GM12874 (cell line): ENCODE measurements around the gene CACNA1B.

ENCODE experiments used
- TF ChIP-seq, protein P1 (sequence below): IDR thresholded peaks from 2 replicates; pipeline ENCODE4 v1.5.1; 2011; ENCODE audit warnings: low read depth, mild to moderate bottlenecking, control low read depth, low read length, moderate library complexity; ENCODE audit not compliant: insufficient read depth

CACNA1B gene

DNA sequence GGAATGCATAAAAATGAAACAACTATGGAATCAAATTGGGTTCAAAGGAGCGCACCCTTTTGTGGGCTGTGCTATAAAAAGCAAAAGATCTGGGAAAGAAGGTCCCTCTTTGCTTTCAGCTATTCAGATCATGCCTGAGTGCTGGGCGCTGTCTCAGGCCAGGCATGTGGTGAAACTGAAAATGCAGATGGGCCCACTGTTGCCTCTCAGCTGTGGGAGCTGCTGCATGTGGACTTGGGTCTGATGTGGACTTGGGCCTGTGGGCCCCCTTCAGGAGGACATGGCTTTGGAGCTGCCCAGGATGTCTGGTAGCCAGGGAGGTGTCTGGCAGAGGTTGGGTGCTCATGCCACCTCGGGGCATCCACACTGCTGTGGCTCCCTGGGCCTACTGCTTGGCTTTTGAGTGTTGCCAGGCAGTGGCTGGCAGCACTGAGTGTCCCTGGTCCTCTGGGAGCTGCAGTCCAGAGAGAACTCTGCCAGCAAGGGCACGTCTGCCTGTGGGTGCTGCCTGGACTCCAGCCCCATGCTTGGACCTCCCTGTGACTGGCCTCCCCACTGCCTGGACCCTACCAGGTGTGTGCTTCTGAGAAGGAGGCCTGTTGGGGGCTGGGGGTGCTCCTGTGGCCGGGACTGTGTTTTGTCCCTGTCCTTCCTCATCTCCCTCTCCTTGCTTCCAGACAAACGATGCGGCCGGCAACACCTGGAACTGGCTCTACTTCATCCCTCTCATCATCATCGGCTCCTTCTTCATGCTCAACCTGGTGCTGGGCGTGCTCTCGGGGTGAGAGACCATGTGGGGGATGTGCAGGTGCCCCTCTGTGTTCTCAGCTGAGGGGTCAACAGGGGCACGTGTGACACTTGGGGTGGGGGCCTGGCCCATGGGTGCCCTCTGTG, 74.3 kb downstream of the CACNA1B start:
- TF ChIP-seq, protein P1, sequence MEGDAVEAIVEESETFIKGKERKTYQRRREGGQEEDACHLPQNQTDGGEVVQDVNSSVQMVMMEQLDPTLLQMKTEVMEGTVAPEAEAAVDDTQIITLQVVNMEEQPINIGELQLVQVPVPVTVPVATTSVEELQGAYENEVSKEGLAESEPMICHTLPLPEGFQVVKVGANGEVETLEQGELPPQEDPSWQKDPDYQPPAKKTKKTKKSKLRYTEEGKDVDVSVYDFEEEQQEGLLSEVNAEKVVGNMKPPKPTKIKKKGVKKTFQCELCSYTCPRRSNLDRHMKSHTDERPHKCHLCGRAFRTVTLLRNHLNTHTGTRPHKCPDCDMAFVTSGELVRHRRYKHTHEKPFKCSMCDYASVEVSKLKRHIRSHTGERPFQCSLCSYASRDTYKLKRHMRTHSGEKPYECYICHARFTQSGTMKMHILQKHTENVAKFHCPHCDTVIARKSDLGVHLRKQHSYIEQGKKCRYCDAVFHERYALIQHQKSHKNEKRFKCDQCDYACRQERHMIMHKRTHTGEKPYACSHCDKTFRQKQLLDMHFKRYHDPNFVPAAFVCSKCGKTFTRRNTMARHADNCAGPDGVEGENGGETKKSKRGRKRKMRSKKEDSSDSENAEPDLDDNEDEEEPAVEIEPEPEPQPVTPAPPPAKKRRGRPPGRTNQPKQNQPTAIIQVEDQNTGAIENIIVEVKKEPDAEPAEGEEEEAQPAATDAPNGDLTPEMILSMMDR, result no peak

DNA sequence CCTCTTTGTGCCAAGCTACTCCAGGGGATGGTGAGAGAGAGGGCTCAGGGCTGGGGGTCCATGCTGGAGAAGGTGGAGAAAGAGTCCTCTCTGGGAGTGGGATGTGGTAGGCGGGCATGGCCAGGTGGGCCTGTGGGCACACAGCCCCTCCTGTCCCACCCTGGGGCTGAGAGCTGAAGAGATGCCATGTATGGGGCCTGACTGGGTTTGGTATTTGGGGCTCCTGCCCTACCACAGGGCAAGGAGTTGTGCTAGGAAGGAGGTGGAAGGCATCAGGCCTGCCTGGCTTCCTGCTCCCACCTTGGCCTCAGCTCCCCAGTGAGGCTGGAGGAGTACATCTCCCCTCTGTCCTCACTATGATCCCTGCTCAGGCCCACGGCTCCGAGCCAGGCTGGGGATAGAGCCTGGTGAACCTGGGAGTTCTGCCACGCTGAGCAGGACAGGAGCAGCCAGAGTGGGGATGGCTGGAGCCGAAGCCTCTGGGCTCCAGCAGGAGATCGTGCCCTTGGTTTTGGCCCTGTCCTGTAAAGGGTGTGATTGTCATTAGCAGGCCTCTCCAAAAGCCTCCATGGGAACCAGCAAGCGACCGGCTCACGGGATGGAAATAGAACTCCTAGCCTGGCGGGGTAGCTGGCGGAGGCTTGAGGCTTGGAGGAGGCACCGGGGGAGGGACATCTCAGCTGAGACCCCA, 75.5 kb downstream of the CACNA1B start:
- TF ChIP-seq, protein P1, result no peak

DNA sequence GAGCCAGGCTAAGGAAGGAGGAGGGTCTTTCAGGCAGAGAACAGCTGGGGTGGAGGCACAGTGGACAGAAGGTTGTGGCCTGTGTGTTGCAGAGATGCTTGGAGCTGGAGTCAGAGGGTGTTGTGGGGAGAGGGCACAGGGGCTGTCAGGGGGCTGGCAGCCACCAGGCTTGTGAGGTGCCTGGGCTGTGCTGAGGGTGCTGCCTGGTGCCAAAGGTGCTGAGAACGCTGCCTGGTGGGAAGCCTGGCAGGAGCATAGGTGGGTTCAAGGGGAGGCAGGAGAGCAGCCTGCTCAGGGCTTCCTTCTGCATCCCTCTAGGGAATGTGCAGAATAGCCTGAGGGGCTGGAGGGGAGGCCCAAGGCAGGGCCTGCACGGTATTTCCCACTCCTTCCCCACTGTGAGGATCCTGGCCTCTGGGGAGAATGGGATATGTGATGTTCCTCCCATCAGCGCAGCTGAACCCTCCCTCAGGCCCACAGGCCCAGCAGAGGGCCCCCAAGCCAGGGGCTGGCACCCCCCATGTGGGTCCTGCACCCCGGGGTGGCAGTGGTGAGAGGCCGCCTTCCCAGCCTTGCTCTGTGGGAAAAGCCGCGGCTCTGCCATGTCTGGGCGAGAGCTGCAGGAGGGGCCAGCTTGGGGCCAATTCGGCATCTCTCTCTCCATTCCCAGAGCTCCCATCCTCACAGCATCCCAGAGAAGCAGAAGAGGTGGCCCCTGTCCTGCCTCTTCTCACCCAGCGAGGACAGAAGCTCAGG, 76.3 kb downstream of the CACNA1B start:
- TF ChIP-seq, protein P1, result no peak

DNA sequence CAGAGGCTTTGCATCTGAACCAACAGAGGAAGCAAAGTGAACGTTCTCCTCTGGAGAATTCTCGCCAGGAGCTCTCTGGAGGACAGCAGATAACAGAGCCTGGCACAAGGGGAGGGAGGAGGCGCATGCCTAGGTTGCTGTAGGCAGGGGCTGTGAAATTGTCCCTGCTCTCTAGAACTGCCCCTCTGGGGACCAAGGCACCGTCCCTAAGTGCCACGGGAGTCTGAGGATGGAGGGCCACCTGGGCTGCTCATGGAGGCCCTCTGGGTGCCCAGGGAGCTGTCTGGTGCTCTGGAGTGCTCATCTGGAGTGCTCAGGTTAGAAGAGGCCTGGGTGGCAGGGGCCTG, 77.6 kb downstream of the CACNA1B start:
- TF ChIP-seq, protein P1, result no peak

DNA sequence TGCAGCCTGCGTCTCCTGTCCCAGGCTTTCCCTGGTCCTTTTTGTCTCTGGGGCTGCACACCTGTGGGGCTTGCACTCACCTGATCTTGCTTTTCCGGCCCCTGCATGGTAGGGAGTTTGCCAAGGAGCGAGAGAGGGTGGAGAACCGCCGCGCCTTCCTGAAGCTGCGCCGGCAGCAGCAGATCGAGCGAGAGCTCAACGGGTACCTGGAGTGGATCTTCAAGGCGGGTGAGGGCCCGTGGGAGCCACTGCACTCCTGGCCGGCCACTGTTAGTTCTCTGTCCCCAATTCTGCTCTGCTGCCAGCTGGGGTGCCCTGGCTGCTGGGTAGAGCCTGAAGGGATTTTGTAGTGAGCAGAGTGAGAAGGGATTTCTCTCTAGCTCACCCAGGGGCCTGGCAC, 78.0 kb downstream of the CACNA1B start:
- TF ChIP-seq, protein P1, result no peak

DNA sequence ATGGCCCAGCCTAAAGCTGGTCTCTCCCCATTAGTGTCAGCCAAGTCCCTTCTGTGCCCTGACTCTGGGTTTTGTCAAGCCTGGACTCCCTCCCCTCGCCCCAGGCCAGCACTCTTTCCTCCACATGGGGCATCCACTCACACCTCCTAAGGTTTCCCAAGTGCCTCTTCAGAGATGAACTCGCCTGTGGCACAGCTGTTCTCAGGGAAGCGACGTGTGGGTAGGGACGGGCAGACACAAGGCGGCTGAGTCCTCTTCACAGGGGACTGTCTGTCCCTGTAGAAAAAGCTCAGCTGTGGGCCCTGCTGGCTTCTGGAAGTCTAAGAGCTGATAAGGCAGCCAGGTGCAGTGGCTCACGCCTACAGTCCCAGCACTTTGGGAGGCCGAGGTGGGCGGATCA, 78.5 kb downstream of the CACNA1B start:
- TF ChIP-seq, protein P1, result no peak
